C4-2B (cell line): ENCODE data around the gene THRB.

Experiments
- ZFX ChIP-seq: fragments of 450-650 bp; IDR thresholded peaks from 2 replicates; pipeline ENCODE4 v1.6.1; 2017
- TF ChIP-seq, protein P1 (sequence below): fragments of 450-650 bp; conservative IDR thresholded peaks from 2 replicates; pipeline ENCODE4 v1.5.1; 2017; ENCODE audit warnings: mild to moderate bottlenecking

GRCh38 chr3:24220859-24221657, 273.6 kb downstream of the THRB start:
- TF ChIP-seq, protein P1, sequence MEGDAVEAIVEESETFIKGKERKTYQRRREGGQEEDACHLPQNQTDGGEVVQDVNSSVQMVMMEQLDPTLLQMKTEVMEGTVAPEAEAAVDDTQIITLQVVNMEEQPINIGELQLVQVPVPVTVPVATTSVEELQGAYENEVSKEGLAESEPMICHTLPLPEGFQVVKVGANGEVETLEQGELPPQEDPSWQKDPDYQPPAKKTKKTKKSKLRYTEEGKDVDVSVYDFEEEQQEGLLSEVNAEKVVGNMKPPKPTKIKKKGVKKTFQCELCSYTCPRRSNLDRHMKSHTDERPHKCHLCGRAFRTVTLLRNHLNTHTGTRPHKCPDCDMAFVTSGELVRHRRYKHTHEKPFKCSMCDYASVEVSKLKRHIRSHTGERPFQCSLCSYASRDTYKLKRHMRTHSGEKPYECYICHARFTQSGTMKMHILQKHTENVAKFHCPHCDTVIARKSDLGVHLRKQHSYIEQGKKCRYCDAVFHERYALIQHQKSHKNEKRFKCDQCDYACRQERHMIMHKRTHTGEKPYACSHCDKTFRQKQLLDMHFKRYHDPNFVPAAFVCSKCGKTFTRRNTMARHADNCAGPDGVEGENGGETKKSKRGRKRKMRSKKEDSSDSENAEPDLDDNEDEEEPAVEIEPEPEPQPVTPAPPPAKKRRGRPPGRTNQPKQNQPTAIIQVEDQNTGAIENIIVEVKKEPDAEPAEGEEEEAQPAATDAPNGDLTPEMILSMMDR, result no peak
- no peak for TF ChIP-seq ZFX
